Measurements from ENCODE around the gene RTN4R.

RTN4R gene

DNA sequence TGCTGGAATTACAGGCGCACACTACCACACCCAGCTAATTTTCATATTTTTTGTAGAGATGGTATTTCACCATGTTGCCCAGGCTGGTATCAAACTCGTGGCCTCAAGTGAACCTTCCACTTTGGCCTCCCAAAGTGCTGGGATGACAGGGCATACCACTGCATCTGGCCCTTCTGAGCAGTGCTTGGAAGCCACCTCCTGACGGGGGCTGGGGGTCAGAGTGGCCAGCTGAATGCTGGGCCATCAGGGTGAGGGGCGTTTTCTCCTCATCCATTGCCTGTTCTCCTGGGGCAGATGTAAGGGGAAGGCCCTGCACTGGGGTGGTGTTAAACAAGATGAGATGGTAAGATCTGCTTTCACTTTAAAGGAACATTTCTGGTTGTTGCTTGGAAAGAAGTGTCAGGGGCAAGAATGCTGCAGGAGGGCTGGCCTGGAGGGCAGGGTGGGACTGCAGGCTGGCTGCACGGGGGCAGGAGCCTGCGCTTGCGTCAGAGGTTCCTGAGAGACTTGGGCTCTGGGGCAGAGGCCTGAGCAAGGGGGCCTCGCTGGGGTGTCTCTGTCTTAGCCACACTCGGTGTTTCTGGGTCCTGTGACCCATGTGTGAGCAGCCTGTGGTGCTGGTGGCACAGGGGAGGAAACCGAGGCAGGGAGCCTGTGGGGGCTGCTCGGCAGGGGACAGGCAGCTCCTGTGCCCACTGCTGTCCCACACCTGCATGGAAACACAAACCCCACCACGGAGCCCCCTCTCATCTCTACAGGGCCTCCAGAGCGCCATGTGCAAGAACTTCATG, 34.5 kb upstream of the RTN4R start:
- no peak overlapping the region for H3K9ac ChIP-seq (ENCODE audit: low read depth, low read length)
- TF ChIP-seq EZH2 (IDR thresholded peaks at IDR 0.05; ENCODE audit: borderline replicate concordance, low read depth, low read length, severe bottlenecking), result no peak
- TF ChIP-seq, protein P1, sequence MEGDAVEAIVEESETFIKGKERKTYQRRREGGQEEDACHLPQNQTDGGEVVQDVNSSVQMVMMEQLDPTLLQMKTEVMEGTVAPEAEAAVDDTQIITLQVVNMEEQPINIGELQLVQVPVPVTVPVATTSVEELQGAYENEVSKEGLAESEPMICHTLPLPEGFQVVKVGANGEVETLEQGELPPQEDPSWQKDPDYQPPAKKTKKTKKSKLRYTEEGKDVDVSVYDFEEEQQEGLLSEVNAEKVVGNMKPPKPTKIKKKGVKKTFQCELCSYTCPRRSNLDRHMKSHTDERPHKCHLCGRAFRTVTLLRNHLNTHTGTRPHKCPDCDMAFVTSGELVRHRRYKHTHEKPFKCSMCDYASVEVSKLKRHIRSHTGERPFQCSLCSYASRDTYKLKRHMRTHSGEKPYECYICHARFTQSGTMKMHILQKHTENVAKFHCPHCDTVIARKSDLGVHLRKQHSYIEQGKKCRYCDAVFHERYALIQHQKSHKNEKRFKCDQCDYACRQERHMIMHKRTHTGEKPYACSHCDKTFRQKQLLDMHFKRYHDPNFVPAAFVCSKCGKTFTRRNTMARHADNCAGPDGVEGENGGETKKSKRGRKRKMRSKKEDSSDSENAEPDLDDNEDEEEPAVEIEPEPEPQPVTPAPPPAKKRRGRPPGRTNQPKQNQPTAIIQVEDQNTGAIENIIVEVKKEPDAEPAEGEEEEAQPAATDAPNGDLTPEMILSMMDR (IDR thresholded peaks at IDR 0.05; ENCODE audit: borderline replicate concordance, extremely low read depth, low read length, poor library complexity, severe bottlenecking), result no peak
- H3K4me1 ChIP-seq (ENCODE audit: insufficient read depth, low read length), result peaks cover 12% of the 10 kb centered on the region
- H3K9me3 ChIP-seq (ENCODE audit: insufficient read depth, low read length, severe bottlenecking), result no peaks in the 10 kb centered on the region
- no peak for DNase-seq
- H3K4me3 ChIP-seq (ENCODE audit: low read depth in 1 of 2, low read length in 2 of 2), result no peak overlapping the region
- H3K79me2 ChIP-seq (ENCODE audit: insufficient read depth, low read length), result no peaks in the 10 kb centered on the region
- no peak overlapping the region for H2AFZ ChIP-seq (ENCODE audit: low read depth, low read length)
- ATAC-seq (ENCODE audit: insufficient read depth, low read depth), result no peak
- H3K27ac ChIP-seq (ENCODE audit: low read length), result no peak overlapping the region
- H3K36me3 ChIP-seq (ENCODE audit: insufficient read depth, low read length), result no peaks in the 10 kb centered on the region
- H3K4me2 ChIP-seq (ENCODE audit: insufficient read depth, low read length), result no peak overlapping the region
- peaks cover 18% of the 10 kb centered on the region for H3K27me3 ChIP-seq (ENCODE audit: insufficient read depth, low read length, poor library complexity)
- H4K20me1 ChIP-seq (ENCODE audit: insufficient read depth, low read length), result no peaks in the 10 kb centered on the region

GRCh38 chr22:20299746-20300136, 31.6 kb upstream of the RTN4R start:
- Histone ChIP-seq H3K27me3 (ENCODE audit: insufficient read depth, low read length, poor library complexity) (peaks cover 18% of the 10 kb centered on the region), H3K9me3 (ENCODE audit: insufficient read depth, low read length, severe bottlenecking) (no peaks in the 10 kb centered on the region), H3K4me2 (ENCODE audit: insufficient read depth, low read length) (peak overlapping the region; percentile 76), H2AFZ (ENCODE audit: low read depth, low read length) (peak overlapping the region; percentile 55; the same call in 1 of the 2 replicates), H3K27ac (ENCODE audit: low read length) (no peak overlapping the region), H4K20me1 (ENCODE audit: insufficient read depth, low read length) (no peaks in the 10 kb centered on the region), H3K9ac (ENCODE audit: low read depth, low read length) (peak overlapping the region; percentile 21; the same call in 1 of the 2 replicates), H3K79me2 (ENCODE audit: insufficient read depth, low read length) (no peaks in the 10 kb centered on the region), H3K36me3 (ENCODE audit: insufficient read depth, low read length) (no peaks in the 10 kb centered on the region), H3K4me3 (ENCODE audit: low read depth in 1 of 2, low read length in 2 of 2) (peak overlapping the region in 1 of 2 experiments; percentile 54; a peak in 2 of 4 replicates), H3K4me1 (ENCODE audit: insufficient read depth, low read length) (peaks cover 8% of the 10 kb centered on the region)
- DNase-seq (no peak), ATAC-seq (ENCODE audit: insufficient read depth, low read depth) (peak; percentile 67)
- TF ChIP-seq EZH2 (IDR thresholded peaks at IDR 0.05; ENCODE audit: borderline replicate concordance, low read depth, low read length, severe bottlenecking), result peak; percentile 67
- TF ChIP-seq, protein P1 (IDR thresholded peaks at IDR 0.05; ENCODE audit: borderline replicate concordance, extremely low read depth, low read length, poor library complexity, severe bottlenecking), result no peak

DNA sequence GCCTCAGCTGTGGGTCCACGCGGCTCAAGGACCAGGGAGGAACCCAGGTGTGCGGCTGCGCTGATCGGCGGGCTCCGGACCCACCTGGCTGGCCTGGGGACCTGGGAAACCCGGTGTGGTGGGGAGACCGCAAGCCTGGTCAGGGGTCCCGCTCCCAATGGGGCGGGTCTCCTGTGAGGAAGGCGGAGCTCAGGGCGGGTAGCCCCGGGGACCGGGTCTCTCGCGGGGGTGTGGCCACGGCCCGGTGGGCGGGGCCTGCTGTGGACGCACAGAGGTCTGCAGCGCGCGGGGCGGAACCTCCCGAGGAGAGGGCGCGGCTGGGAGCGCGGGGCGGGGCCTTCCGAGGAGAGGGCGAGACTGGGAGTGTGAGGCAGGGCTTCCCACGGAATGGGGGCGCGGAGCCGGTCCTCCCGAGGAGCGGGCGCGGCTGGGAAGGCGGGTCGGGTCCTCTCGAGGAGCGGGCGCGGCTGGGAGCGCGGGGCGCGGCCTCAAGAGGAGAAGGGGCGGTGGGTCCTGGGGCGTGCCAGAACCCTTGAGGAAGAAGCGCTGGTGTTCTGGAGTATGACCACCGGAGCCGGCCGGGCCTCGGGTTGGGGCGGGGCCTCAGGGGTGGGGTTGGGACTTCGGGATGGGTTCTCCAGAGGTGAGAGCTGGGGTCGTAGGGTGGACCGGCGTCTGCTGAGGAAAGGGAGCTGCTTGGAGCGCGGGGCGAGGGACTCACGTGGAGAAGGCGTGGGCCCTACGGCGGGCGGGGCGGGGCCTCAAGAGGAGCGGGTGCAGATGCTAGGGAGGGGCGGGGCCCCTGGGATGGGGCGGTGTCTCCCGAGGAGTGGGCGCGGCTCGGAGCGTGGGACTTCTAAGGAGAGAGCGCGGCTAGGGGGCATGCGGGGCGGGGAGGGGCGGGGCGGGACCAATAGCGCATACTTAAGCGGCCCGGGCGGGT, 31.0 kb upstream of the RTN4R start:
- TF ChIP-seq, protein P1 (IDR thresholded peaks at IDR 0.05; ENCODE audit: borderline replicate concordance, extremely low read depth, low read length, poor library complexity, severe bottlenecking), result no peak
- TF ChIP-seq EZH2 (IDR thresholded peaks at IDR 0.05; ENCODE audit: borderline replicate concordance, low read depth, low read length, severe bottlenecking), result no peak
- Histone ChIP-seq H3K79me2 (ENCODE audit: insufficient read depth, low read length) (no peaks in the 10 kb centered on the region), H2AFZ (ENCODE audit: low read depth, low read length) (no peak overlapping the region), H3K4me1 (ENCODE audit: insufficient read depth, low read length) (peaks cover 8% of the 10 kb centered on the region), H3K4me3 (ENCODE audit: low read depth in 1 of 2, low read length in 2 of 2) (peak overlapping the region in 1 of 2 experiments; percentile 54; a peak in 1 of 4 replicates), H3K4me2 (ENCODE audit: insufficient read depth, low read length) (peak overlapping the region; percentile 76), H3K27me3 (ENCODE audit: insufficient read depth, low read length, poor library complexity) (peaks cover 18% of the 10 kb centered on the region), H3K27ac (ENCODE audit: low read length) (no peak overlapping the region), H3K9me3 (ENCODE audit: insufficient read depth, low read length, severe bottlenecking) (no peaks in the 10 kb centered on the region), H3K36me3 (ENCODE audit: insufficient read depth, low read length) (no peaks in the 10 kb centered on the region), H4K20me1 (ENCODE audit: insufficient read depth, low read length) (no peaks in the 10 kb centered on the region), H3K9ac (ENCODE audit: low read depth, low read length) (no peak overlapping the region)
- ATAC-seq (ENCODE audit: insufficient read depth, low read depth), result peak; percentile 90
- DNase-seq, result peak; percentile 89

All from DND-41 (cell line).